Mesenchymal stem cell (in vitro differentiated cells and primary cell): ENCODE measurements around the gene DDX25.
A peak's percentile ranks its signal among the peaks of the same experiment; 100 is the strongest.

ENCODE experiments used
- DNase-seq: peaks from one replicate; pipeline ENCODE4 v3.0.0-alpha.2; 2013
- H2AFZ ChIP-seq: one replicate; pipeline ENCODE4 v1.6.1; 2013; ENCODE audit warnings: low read depth, mild to moderate bottlenecking, control low read depth, inconsistent platforms, low read length, moderate library complexity
- H2AK5ac ChIP-seq: 2 replicates; pipeline ENCODE4 v1.6.1; 2013; ENCODE audit warnings: low read length, moderate library complexity, mild to moderate bottlenecking, inconsistent platforms; ENCODE audit not compliant: severe bottlenecking
- H2BK120ac ChIP-seq: one replicate; pipeline ENCODE4 v1.6.1; 2013; ENCODE audit warnings: low read depth, mild to moderate bottlenecking, inconsistent platforms, low read length, moderate library complexity
- H2BK12ac ChIP-seq, 2 experiments: one replicate each; pipeline ENCODE4 v1.6.1; 2013; ENCODE audit warnings: inconsistent platforms in 2 of 2, low read length in 2 of 2, mild to moderate bottlenecking in 2 of 2, moderate library complexity in 2 of 2, control low read depth in 1 of 2
- H2BK15ac ChIP-seq: one replicate; pipeline ENCODE4 v1.6.1; 2013; ENCODE audit warnings: mild to moderate bottlenecking, low read depth, inconsistent platforms; ENCODE audit not compliant: poor library complexity, severe bottlenecking
- H2BK5ac ChIP-seq: 2 replicates; pipeline ENCODE4 v1.6.1; 2013; ENCODE audit warnings: low read depth, mild to moderate bottlenecking, low read length, control low read depth, inconsistent platforms; ENCODE audit not compliant: poor library complexity, severe bottlenecking
- H3K14ac ChIP-seq, 2 experiments: one replicate each; pipeline ENCODE4 v1.6.1; 2013; ENCODE audit warnings: inconsistent platforms in 2 of 2, low read length in 2 of 2, control low read depth in 1 of 2, mild to moderate bottlenecking in 1 of 2, moderate library complexity in 1 of 2
- H3K18ac ChIP-seq, 2 experiments: one replicate each; pipeline ENCODE4 v1.6.1; 2013; ENCODE audit warnings: inconsistent platforms in 2 of 2, low read length in 2 of 2, control low read depth in 1 of 2, low read depth in 1 of 2, mild to moderate bottlenecking in 1 of 2
- H3K23ac ChIP-seq, 2 experiments: one replicate each; pipeline ENCODE4 v1.6.1; 2013; ENCODE audit warnings: inconsistent platforms in 2 of 2, low read length in 2 of 2, mild to moderate bottlenecking in 2 of 2, moderate library complexity in 2 of 2, control low read depth in 1 of 2
- H3K27ac ChIP-seq: 2 replicates; pipeline ENCODE4 v1.5.1; 2013; ENCODE audit warnings: mild to moderate bottlenecking, moderate library complexity, low read length, control low read depth, inconsistent platforms; ENCODE audit not compliant: poor library complexity, severe bottlenecking
- H3K27me3 ChIP-seq, 2 experiments: 2 replicates each; pipeline versions ENCODE4 v1.6.1 to v1.7.0; 2013; ENCODE audit warnings: low read length in 2 of 2, mild to moderate bottlenecking in 2 of 2, moderate library complexity in 2 of 2, control low read depth in 1 of 2, inconsistent platforms in 1 of 2; ENCODE audit not compliant: control insufficient read depth in 1 of 2, insufficient read depth in 1 of 2
- H3K36me3 ChIP-seq, 2 experiments: 2 replicates each; pipeline versions ENCODE4 v1.6.1 to v1.7.0; 2013; ENCODE audit warnings: low read length in 2 of 2, control low read depth in 1 of 2, inconsistent platforms in 1 of 2, low read depth in 1 of 2, mild to moderate bottlenecking in 1 of 2; ENCODE audit not compliant: insufficient read depth in 2 of 2, control insufficient read depth in 1 of 2
- H3K4ac ChIP-seq, 2 experiments: one replicate each; pipeline ENCODE4 v1.6.1; 2013; ENCODE audit warnings: inconsistent platforms in 2 of 2, low read length in 2 of 2, mild to moderate bottlenecking in 2 of 2, moderate library complexity in 2 of 2, control low read depth in 1 of 2, low read depth in 1 of 2
- H3K4me1 ChIP-seq: 2 replicates; pipeline ENCODE4 v1.6.1; 2013; ENCODE audit warnings: low read depth, low read length, control low read depth; ENCODE audit not compliant: control insufficient read depth, insufficient read depth
- H3K4me2 ChIP-seq: 2 replicates; pipeline ENCODE4 v1.6.1; 2013; ENCODE audit warnings: low read length, mild to moderate bottlenecking, inconsistent platforms; ENCODE audit not compliant: poor library complexity, severe bottlenecking
- H3K4me3 ChIP-seq, 2 experiments: 2 replicates each; pipeline versions ENCODE4 v1.5.1 to v1.7.0; 2013; ENCODE audit warnings: low read length in 2 of 2, mild to moderate bottlenecking in 2 of 2, control low read depth in 1 of 2, low read depth in 1 of 2; ENCODE audit not compliant: insufficient read depth in 1 of 2
- H3K79me1 ChIP-seq: replicated peaks from 2 replicates; pipeline ENCODE4 v1.6.1; 2013; ENCODE audit warnings: mild to moderate bottlenecking, control low read depth, low read length, inconsistent platforms; ENCODE audit not compliant: poor library complexity, severe bottlenecking
- H3K9ac ChIP-seq: 2 replicates; pipeline ENCODE4 v1.7.0; 2013; ENCODE audit warnings: mild to moderate bottlenecking, low read length, moderate library complexity
- H3K9me3 ChIP-seq: 2 replicates; pipeline ENCODE4 v1.7.0; 2013; ENCODE audit warnings: mild to moderate bottlenecking, low read length; ENCODE audit not compliant: control insufficient read depth
- H4K8ac ChIP-seq: one replicate; pipeline ENCODE4 v1.6.1; 2013; ENCODE audit warnings: inconsistent platforms, mild to moderate bottlenecking, low read length, moderate library complexity
- H4K91ac ChIP-seq: one replicate; pipeline ENCODE4 v1.6.1; 2013; ENCODE audit warnings: mild to moderate bottlenecking, low read length, inconsistent platforms
- WGBS: methylation state at CpG from one replicate; pipeline ENCODE4 v1.1.7; 2013; ENCODE audit warnings: mixed read lengths; 5-methylcytosine and 5-hydroxymethylcytosine counted together

The DDX25 gene

DNA sequence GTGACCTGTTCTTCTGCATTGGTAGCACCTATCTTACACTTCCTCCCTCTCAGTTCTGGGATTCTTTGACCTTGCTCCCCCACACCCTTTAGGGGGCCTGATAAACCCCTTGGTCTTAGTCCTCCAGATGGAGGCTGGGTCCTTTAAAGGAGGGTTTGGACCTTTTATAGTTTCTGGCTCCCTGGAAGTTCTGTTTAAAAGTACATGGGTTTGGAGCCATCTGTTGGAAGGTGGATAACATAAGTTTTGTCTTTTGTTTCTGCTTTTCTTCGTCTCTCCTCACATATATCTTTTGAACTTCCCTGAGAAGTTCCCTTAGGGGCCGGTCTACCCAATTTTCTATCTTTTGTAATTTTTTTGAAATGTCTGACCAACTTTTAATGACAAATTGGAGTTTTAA, 34.8 kb upstream of the DDX25 start:
- H2BK120ac ChIP-seq, result no peak overlapping the region
- no peak overlapping the region for H2BK15ac ChIP-seq
- H3K27ac ChIP-seq, result no peak overlapping the region
- H3K4ac ChIP-seq, result no peak overlapping the region
- no peak overlapping the region for H2BK5ac ChIP-seq
- H2AFZ ChIP-seq, result no peak overlapping the region
- no peak overlapping the region for H4K8ac ChIP-seq
- H3K9ac ChIP-seq, result no peak overlapping the region
- no peak for DNase-seq
- no peak overlapping the region for H2BK12ac ChIP-seq
- peaks cover 0 to 20% of the 10 kb centered on the region in 2 experiments for H3K27me3 ChIP-seq
- no peak overlapping the region for H3K23ac ChIP-seq
- no peaks in the 10 kb centered on the region for H3K36me3 ChIP-seq
- H3K4me1 ChIP-seq, result no peaks in the 10 kb centered on the region
- no peak overlapping the region for H3K14ac ChIP-seq
- no peak overlapping the region for H4K91ac ChIP-seq
- H3K4me2 ChIP-seq, result no peak overlapping the region
- H3K18ac ChIP-seq, result no peak overlapping the region
- H2AK5ac ChIP-seq, result no peak overlapping the region
- WGBS, result 100% methylated on average over 1 of the region's 2 CpGs
- no peaks in the 10 kb centered on the region for H3K79me1 ChIP-seq
- H3K9me3 ChIP-seq, result no peaks in the 10 kb centered on the region
- H3K4me3 ChIP-seq, result no peak overlapping the region

DNA sequence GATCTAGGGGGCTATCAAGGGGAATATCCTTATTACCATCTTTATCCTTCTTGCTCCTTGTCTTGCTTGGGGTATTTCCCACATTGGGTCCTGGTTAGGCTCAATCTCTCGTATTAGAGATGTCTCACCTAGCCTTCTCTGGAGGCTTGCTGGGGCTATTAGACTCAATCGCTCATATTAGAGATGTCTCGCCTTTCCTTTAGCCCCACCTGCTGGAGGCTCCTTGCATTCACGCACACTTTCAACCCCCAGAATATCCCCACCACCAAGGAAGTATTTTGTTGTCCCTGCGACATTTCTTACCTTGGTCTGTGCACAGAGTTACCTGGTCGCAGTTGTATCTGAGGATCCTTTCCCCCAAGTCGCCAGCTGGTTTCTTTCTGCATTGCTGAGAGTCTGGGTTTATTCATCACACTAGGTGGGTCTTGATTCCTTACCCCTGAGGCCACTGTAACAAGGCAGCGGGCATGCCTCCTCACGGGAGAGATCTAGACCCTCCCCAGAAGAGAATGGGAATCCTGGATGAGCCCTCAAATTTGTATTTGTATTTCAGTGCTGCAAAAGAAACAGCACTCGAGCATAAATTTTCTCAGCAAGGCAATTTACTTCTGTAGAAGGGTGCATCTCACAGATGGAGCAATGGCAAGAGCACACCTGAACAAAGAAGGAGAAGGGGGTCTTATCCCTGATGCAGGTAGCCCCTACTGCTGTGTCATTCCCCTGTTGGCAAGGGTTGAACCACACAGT, 32.7 kb upstream of the DDX25 start:
- Histone ChIP-seq H3K79me1 (no peaks in the 10 kb centered on the region), H3K36me3 (no peaks in the 10 kb centered on the region), H3K27ac (no peak overlapping the region), H3K27me3 (peaks cover 0 to 20% of the 10 kb centered on the region in 2 experiments), H3K4me1 (no peaks in the 10 kb centered on the region), H2BK15ac (no peak overlapping the region), H3K18ac (no peak overlapping the region), H3K9ac (no peak overlapping the region), H2BK12ac (no peak overlapping the region), H2BK120ac (no peak overlapping the region), H2BK5ac (no peak overlapping the region), H4K91ac (no peak overlapping the region), H2AFZ (no peak overlapping the region), H4K8ac (no peak overlapping the region), H3K4ac (no peak overlapping the region), H3K14ac (no peak overlapping the region), H3K4me3 (no peak overlapping the region), H2AK5ac (no peak overlapping the region), H3K23ac (no peak overlapping the region), H3K4me2 (no peak overlapping the region), H3K9me3 (no peaks in the 10 kb centered on the region)
- 59% methylated on average over 10 of the region's 10 CpGs for WGBS
- DNase-seq, result peak; percentile 46

DNA sequence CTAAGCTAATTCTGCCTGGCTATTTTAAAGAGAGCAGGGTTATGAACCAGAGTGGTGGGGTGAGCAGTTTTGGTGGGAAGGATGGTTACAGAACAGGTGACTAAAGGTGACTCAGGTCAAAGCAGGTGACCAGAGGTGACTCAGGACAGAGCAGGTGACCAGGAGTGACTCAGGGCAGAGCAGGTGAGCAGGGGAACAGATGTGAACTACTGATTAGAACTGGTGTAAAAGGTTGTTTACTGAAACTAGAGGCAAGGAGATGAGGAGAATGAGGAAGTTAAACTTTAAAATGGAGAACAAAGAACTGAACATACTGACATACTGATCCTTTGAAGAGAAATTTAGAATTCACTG, 32.2 kb upstream of the DDX25 start:
- Histone ChIP-seq H3K4me3 (no peak overlapping the region), H3K4me1 (no peaks in the 10 kb centered on the region), H2BK15ac (no peak overlapping the region), H3K14ac (no peak overlapping the region), H2BK120ac (no peak overlapping the region), H4K91ac (no peak overlapping the region), H2AK5ac (no peak overlapping the region), H3K4ac (no peak overlapping the region), H3K79me1 (no peaks in the 10 kb centered on the region), H3K4me2 (no peak overlapping the region), H2AFZ (no peak overlapping the region), H3K9ac (no peak overlapping the region), H3K27me3 (peaks cover 0 to 19% of the 10 kb centered on the region in 2 experiments), H3K27ac (no peak overlapping the region), H3K23ac (no peak overlapping the region), H3K9me3 (no peaks in the 10 kb centered on the region), H3K36me3 (no peaks in the 10 kb centered on the region), H2BK12ac (no peak overlapping the region), H2BK5ac (no peak overlapping the region), H4K8ac (no peak overlapping the region), H3K18ac (no peak overlapping the region)
- no peak for DNase-seq

DNA sequence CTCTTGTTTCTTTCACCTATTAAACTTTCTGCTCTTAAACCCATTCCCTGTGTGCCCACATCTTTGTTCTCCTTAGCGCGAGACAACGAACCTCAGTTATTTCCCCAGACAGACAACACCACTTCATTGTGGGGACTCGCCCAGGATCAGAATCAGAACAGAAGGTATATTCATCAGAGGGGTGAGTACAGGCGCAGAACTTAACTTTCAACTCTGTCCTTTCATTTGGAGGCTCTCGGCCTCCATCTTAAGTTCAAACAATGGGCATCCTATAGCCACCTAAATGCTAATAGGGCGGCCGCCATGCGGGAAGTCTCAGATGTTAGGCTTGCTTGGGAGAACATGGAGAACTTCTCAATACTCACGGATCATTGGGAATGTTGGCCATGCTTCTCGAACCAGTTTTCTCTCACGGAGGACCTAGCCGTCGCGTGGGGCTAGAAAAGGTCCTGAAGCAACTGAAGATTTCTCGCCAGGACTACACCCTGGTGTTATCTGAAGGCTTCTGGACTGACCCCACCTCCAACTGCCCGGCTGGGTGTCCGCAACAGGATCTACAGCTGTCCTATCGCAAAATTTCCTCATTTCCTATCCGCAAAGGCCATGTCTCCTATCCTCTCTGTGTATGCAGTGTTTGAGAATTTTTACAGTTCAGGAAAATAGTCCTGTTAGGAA, 30.3 kb upstream of the DDX25 start:
- no peak for DNase-seq
- no peak overlapping the region for H2BK15ac ChIP-seq

More for the DNA sequence above, 30.3 kb upstream of the DDX25 start:
- Histone ChIP-seq H3K9ac (peak overlapping the region; percentile 48), H3K27me3 (peaks cover 0 to 9% of the 10 kb centered on the region in 2 experiments), H2AK5ac (no peak overlapping the region), H2BK5ac (no peak overlapping the region), H3K18ac (no peak overlapping the region), H3K79me1 (no peaks in the 10 kb centered on the region), H2BK120ac (no peak overlapping the region), H3K36me3 (no peaks in the 10 kb centered on the region), H3K4ac (no peak overlapping the region), H4K8ac (no peak overlapping the region), H3K9me3 (no peaks in the 10 kb centered on the region), H3K23ac (no peak overlapping the region), H3K14ac (no peak overlapping the region), H3K4me3 (peak overlapping the region in 1 of 2 experiments; percentile 63), H2BK12ac (no peak overlapping the region), H4K91ac (no peak overlapping the region), H3K27ac (no peak overlapping the region), H3K4me1 (no peaks in the 10 kb centered on the region), H3K4me2 (no peak overlapping the region), H2AFZ (no peak overlapping the region)
- 90% methylated on average over 16 of the region's 20 CpGs for WGBS
